ENCODE measurements around the gene FASLG.
"Not testable (repeated sequence)": the region's sequence is repeated elsewhere in the genome, so short reads cannot be mapped to it uniquely, and the experiment has no call there.

Gene FASLG, protein sequence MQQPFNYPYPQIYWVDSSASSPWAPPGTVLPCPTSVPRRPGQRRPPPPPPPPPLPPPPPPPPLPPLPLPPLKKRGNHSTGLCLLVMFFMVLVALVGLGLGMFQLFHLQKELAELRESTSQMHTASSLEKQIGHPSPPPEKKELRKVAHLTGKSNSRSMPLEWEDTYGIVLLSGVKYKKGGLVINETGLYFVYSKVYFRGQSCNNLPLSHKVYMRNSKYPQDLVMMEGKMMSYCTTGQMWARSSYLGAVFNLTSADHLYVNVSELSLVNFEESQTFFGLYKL

DNA sequence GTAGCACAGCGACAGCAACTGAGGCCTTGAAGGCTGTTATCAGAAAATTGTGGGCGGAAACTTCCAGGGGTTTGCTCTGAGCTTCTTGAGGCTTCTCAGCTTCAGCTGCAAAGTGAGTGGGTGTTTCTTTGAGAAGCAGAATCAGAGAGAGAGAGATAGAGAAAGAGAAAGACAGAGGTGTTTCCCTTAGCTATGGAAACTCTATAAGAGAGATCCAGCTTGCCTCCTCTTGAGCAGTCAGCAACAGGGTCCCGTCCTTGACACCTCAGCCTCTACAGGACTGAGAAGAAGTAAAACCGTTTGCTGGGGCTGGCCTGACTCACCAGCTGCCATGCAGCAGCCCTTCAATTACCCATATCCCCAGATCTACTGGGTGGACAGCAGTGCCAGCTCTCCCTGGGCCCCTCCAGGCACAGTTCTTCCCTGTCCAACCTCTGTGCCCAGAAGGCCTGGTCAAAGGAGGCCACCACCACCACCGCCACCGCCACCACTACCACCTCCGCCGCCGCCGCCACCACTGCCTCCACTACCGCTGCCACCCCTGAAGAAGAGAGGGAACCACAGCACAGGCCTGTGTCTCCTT is at the start of gene FASLG:
Gene FASLG, plus strand, starts transcription at position 233 of the 583 bp plus-strand sequence. Its CDS starts 99 bp downstream, at position 332.
- in situ Hi-C loops (cut with MboI; ENCODE audit: low sequenced_read_pairs): no loop called here

- in situ Hi-C loops (cut with MboI; ENCODE audit: low sequenced_read_pairs): no loop called here
These were observed 49.4 kb upstream of the FASLG start for GRCh38 chr1:172609528-172609927.

- in situ Hi-C loops (cut with MboI; ENCODE audit: low sequenced_read_pairs): no loop called here
These were observed 46.4 kb upstream of the FASLG start for GRCh38 chr1:172612478-172612877.

DNA sequence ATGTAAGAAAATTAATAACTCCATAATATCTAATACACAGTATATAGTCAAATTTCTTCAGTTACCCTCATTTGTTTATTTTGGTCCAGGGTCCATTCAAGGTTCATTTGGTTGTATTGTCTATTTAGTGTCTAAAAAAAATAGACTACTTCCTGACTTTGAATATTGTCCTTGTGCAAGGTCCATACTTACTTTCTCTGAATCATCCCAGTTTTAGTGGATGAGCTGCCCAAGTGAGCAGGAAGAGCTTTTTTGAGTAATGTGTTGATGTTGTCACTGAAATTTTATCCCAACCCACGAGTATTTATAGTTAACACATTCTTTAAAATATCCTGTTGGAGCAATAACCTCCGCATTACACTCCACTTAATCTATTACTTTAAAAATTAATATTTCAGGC is 45.6 kb upstream of the FASLG start:
- in situ Hi-C loops (cut with MboI; ENCODE audit: low sequenced_read_pairs): no loop called here

- in situ Hi-C loops (cut with MboI; ENCODE audit: low sequenced_read_pairs): no loop called here
These were observed 42.7 kb upstream of the FASLG start for GRCh38 chr1:172616195-172616594.

DNA sequence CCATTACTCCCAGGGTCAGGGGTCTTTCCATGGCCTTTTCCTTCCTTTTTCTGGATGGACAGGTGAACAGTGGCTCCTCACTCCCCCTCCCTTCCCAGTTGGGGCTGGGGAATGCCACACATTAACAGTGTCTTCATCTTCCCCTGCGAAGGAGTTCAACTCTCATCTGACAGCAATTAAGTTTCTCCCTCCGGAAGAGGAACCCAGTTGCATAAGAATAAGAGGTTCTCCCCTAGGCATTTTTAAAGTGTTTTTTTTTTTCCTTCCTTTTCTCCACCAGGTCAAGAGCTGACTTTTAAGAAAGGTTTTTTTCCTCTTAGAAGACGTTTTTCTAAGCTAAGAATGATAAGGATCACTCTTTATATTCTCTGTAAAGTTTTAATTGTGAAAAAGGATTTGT is 42.3 kb upstream of the FASLG start:
- in situ Hi-C loops (cut with MboI; ENCODE audit: low sequenced_read_pairs): no loop called here

DNA sequence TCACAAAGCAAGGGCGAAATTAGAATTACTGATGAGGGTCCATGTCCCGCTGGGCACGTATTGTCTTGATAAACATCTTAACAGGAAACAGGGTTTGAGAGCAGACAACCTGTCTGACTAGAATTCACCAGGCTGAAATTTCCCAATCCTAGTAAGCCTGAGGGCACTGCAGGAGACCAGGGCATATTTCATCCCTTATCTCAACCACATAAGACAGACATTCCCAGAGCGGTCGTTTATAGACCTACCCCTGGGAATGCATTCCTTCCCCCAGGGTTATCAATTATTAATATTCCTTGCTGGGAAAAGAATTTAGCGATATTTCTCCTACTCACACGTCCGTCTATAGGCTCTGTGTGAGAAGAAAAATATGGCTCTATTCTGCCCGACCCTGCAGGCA is 38.3 kb upstream of the FASLG start:
- in situ Hi-C loops (cut with MboI; ENCODE audit: low sequenced_read_pairs): not testable (repeated sequence)

DNA sequence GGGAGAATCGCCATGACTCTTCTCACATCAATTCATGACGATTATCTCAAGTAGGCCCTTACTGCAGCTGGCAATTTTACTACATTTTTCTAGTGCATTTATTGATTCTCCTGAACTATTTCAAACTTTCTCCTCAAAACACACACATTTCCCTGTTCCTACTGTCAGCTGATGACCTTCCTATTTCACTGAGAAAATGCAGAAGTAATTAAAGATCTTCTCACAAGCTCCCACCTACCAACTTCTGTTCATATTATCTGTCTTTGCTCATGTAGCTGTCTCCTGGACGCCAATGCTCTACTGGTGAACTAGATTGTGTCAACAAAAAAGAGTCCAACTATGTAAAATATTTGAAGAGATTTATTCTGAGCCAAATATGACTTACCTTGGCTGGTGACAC is 36.4 kb upstream of the FASLG start:
- in situ Hi-C loops (cut with MboI; ENCODE audit: low sequenced_read_pairs): no loop called here

GRCh38 chr1:172623748-172624147 is 35.2 kb upstream of the FASLG start:
- in situ Hi-C loops (cut with MboI; ENCODE audit: low sequenced_read_pairs): no loop called here

DNA sequence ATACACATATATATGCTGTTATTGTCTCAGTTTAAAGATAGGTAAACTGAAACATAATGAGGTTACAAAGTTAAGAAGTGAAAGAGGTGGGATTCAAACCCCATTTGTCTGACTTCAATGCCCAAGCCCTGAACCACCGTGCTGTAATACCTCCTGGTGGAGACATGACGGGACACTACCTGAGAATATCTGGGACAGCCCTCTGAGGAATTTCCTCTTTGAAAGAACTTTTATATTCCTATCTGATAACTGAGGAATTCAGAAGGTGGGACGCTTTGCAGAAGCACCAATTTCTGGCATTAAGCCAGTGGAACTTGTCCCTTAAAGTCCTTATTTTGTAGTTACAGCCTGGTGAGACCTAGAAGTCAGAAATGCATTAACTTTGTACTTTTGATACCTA is 32.1 kb upstream of the FASLG start:
- in situ Hi-C loops (cut with MboI; ENCODE audit: low sequenced_read_pairs): no loop called here

DNA sequence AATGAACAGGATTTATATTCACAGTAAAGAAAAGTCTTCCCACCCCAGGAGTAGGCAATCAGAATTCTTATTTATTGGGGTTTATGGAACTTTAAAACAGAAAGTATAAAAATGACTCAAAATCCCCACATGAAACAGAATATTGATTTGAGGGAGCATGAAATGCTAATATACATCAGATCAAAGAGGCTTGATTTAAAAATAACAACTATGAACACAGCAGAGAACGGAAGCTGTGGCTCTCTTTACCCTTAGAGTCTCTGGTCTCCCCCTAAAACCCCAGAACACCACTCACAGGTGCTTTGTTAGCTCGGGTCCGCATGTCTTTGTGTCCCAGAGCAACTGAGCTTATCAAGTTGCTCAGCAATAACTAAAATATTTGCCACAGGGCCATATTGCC is 31.2 kb upstream of the FASLG start:
- in situ Hi-C loops (cut with MboI; ENCODE audit: low sequenced_read_pairs): no loop called here

DNA sequence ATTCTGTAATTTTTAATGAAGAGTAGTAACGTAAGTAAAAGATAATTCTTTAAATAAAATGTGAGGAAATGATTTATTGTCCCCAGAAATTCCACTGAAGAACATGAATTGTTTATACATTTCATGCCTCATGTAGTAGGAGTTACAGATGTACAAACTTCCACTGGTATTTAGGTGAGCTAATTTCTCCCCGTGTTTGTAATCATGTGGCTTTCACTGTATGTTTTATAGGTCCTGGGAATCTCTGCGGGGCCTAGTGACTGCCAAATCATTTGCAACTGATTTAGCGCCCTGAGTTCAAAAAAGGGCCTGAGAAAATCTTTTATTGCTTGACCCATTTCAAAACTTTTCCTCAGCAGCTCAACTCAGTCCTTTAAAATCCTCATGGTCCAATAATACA is 30.5 kb upstream of the FASLG start:
- in situ Hi-C loops (cut with MboI; ENCODE audit: low sequenced_read_pairs): no loop called here

DNA sequence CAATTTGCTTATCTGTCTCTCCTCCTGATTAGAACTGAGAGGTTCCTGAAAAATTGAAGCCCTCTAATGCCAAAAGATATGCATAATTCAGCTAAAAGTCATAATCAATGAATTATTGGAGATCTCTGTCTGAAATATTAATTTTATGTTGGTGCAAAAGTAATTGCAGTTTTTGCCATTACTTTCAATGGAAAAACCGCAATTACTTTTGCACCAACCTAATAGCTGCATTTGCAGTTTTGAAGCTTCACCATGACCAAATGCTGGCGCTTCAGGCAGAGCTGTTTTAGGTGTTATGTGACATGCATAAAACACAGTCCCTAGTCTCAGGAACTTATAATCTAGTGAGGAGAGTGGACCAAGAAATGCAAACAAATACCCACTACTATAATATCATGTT is 29.7 kb upstream of the FASLG start:
- in situ Hi-C loops (cut with MboI; ENCODE audit: low sequenced_read_pairs): no loop called here

DNA sequence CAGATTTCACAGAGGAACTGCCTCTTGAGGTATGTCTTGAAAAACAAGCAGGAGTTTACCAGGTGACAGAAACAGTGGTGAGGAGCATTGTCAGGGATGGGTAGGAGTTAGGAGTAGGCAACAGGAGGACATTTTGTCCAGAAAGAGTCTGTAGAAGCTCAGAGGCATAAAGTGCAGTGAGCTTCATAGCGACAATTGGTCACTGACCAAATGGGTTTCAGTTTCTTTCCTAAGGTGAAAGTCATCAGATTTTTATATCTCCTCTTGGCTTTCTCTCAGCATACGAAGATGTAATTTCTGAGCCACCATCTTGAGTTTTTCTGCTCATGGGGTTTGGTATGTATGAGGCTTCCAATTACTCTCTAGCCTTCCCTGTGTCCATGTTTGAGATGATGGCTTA is 29.3 kb upstream of the FASLG start:
- in situ Hi-C loops (cut with MboI; ENCODE audit: low sequenced_read_pairs): no loop called here

GRCh38 chr1:172630056-172630818 is 28.7 kb upstream of the FASLG start:
- in situ Hi-C loops (cut with MboI; ENCODE audit: low sequenced_read_pairs): no loop called here

DNA sequence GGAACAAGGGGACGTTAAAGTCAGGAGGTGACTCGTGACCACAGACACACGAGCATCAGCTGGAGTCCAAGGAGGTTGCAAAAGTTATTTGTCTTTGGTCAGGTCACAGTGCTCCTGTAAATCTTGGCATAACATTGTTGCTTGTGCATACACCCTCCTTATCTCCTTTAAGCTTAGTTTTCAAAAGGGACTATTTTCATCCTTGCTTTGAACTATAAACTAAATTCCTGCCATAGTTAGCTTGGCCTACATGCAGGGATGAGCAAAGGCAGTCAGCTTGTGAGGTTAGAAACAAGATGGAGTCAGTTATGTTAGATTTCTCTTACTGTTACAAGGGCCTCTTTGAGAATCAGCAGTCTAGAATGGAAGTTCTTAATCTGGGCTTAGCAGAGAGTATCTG is 28.0 kb upstream of the FASLG start:
- in situ Hi-C loops (cut with MboI; ENCODE audit: low sequenced_read_pairs): no loop called here

GRCh38 chr1:172637522-172637921 is 21.4 kb upstream of the FASLG start:
- in situ Hi-C loops (cut with MboI; ENCODE audit: low sequenced_read_pairs): no loop called here

DNA sequence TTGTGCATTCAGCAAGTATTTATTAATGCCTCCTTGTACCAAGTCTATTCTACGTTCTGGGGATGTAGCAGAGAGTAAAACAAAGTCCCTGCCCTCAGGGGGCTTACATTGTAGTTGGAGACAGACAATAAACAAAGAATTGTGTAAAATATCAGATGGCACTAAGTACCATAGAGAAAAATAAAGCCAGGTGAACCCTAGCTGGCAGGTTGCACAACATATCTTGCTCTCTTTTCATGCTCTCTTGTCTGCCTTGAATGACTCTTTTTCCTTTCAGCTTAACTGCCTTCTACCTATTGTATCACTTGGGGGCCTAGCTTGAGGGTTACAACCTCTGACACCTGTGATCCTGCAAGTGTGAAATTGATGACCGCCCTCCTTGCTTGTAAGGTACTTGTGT is 20.7 kb upstream of the FASLG start:
- in situ Hi-C loops (cut with MboI; ENCODE audit: low sequenced_read_pairs): no loop called here

DNA sequence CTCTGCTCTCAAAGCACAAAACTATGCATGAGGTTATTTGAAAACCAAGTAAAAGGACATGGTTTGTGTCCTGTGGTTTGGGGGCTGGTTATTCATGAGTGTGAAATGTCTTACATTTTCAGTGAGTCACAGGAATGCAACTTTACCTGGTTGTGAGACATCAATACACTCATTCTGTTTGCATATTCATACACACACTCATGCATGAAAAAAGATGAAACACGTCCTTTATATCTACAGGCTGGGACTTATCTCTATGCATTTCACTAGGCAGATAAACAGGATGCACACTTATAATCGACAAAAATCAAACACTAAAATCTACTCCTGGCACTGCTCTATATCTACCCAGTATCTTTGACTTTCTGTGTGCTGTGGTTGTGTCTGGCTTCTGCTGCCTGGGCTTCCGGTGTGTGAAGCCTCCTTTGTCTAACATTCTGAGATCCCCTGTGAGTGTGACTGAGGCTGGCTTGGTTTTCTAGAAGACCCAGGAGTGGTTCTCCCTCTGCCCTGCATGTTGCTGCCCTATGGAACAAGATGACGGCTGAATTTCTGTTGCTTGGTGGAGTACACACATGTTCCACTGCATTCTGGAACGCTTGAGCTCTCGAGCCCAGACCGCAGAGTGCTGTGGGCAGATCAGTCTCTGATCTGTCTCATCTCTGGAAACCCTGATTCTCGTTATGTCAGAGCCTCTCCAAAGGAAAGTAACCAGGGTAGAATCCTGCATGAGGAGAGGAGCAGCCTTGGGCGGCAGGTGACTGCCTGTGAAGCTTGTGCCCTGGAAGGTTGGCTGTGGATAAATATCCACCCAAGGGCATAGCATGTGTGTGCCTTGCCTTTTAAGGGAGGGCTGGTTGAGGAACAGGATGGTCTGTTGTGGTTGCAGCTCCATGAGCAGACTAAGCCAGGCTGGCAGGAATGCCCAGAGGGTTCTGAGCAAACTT is 19.7 kb upstream of the FASLG start:
- in situ Hi-C loops (cut with MboI; ENCODE audit: low sequenced_read_pairs): no loop called here

- in situ Hi-C loops (cut with MboI; ENCODE audit: low sequenced_read_pairs): no loop called here
These were observed 18.8 kb upstream of the FASLG start for GRCh38 chr1:172640111-172640510.

DNA sequence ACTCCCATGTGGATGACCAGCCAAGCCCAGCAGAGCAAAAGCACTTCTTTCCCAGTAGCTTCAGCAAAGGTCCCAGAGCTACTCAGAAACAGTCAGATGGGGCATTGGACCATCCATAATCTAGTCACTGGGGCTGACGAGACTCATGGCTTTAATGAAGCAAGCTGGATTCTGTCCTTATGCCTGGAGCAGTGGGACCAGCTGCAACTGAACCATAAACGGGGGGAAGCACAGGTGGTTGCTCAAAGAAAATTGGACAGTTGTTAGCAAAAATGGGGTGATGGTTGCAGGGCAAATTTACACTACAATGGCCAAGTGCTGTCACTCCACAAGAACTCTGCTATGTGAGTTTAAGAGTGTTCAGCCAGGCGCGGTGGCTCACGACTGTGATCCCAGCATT is 17.4 kb upstream of the FASLG start:
- in situ Hi-C loops (cut with MboI; ENCODE audit: low sequenced_read_pairs): no loop called here

All from hTERT RPE-1 (cell line).